ENCODE measurements around the gene RWDD2A.
A peak's percentile ranks its signal among the peaks of the same experiment; 100 is the strongest.
"Not testable (repeated sequence)": the region's sequence is repeated elsewhere in the genome, so short reads cannot be mapped to it uniquely, and the experiment has no call there.

The RWDD2A gene

DNA sequence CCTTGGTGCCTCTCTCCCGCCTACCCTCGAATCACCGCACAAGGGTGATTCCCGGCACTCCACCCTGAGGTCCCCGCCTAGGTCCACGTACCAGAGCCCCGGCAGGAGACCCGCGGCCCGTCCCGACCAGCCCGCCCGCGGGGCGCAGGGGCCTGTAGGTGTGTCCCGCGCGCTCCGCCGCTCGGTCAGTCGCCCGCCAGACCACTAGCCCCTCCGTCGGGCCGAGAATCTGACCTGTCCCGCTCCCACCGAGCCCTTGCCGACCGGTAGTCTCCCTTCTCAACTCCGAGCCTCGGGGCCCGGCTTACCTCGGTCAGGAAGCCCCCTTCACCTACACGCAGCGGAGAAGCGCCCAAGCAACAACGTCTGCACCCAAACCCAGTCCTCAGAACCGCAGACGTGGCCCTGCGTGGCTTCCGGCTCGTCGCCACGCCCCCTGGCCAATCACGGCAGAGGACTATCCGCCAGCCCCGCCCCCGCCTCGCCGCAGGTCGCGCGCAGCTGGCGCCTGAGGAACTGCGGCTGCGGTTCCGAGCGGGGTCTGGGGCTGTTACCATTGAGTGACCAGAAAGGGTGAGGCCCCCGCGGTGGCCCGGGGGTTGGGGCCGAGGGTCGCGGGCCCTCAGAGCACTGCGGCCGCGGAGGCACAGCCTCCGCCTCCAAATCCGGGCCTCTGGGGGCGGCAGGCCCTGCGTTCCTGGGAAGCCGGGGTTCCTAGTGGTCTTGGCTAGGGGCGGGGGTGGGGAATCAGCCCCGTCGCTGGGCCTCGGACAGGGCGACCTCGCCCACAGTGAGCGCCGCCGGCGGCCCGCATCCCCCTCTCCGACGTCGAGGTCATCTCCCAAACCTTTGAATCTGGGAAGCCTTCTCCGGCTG, at the start of gene RWDD2A, which contains the start of gene PGM3:
Gene RWDD2A (plus strand): TSS at position 487 of the 876 bp plus-strand sequence. CDS start 1,095 bp downstream, outside the sequence.
Gene PGM3 (minus strand): TSS at position 395 of the 876 bp plus-strand sequence. CDS start 2,253 bp downstream, outside the sequence.
- in situ Hi-C loops (cut with HindIII; ENCODE audit: low pct_ligation_motif_present, low pct_unique_long_range_greater_than_20kb, low sequenced_read_pairs): no loop called here
- peak; percentile 84 for DNase-seq

DNA sequence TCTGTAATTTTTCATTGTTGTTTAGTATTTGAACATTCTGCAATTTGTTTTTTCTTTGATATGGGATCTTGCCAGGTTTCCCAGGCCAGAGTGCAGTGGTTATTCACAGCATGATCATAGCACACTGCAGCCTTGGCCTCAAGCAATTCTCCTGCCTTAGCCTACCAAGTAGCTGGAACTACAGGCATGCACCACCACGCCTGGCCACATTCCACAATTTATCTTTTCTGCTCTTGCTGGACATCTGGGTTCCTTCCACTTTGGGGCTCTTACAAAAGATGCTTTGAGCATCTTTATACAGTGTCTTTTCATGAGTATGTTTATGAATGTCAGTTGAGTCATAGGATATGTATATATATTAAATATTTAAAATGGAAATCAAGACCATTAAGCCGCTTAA, 42.0 kb upstream of the RWDD2A start:
- DNase-seq: no peak
- in situ Hi-C loops (cut with HindIII; ENCODE audit: low pct_ligation_motif_present, low pct_unique_long_range_greater_than_20kb, low sequenced_read_pairs): no loop called here

DNA sequence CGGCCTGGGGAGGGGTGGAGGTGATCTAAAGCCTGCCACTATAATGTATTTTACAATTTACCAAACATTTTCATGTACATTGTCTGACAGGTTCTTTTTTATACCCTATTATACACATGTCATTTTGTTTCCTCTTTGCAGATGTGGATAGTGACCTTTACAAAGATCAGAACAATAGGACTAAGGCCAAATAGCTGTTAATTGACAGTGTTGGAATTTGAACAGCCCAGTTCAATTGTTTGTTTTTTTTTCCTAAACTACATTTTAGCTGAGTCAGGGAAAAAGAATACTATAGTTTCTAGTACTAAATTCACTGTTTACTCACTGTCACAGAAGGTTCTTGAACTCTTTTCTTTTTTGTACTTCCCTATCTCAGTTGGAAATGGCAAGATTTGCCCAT, 40.2 kb upstream of the RWDD2A start:
- no peak for DNase-seq
- in situ Hi-C loops (cut with HindIII; ENCODE audit: low pct_ligation_motif_present, low pct_unique_long_range_greater_than_20kb, low sequenced_read_pairs): no loop called here

GRCh38 chr6:83153883-83154521, 39.2 kb upstream of the RWDD2A start:
- in situ Hi-C loops (cut with HindIII; ENCODE audit: low pct_ligation_motif_present, low pct_unique_long_range_greater_than_20kb, low sequenced_read_pairs): no loop called here
- DNase-seq: no peak

DNA sequence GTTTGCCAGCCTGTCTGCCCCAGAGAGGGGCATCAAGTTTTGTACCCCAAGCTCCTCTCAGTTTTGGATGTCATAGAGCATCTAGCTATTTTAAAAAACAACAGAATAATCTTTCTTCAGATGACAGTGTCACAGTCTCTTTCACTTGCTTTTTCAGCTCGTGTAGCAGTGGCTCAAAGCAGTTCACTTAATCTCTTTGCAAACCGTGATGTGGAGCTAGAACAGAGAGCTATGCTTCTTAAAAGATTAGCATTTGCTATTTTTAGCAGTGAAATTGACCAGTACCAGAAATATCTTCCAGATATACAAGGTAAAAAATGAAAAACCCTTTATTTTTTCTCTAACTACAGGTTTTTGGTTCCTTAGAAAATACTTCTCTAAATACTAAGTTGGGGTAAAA, 37.4 kb upstream of the RWDD2A start:
- in situ Hi-C loops (cut with HindIII; ENCODE audit: low pct_ligation_motif_present, low pct_unique_long_range_greater_than_20kb, low sequenced_read_pairs): no loop called here
- no peak for DNase-seq

DNA sequence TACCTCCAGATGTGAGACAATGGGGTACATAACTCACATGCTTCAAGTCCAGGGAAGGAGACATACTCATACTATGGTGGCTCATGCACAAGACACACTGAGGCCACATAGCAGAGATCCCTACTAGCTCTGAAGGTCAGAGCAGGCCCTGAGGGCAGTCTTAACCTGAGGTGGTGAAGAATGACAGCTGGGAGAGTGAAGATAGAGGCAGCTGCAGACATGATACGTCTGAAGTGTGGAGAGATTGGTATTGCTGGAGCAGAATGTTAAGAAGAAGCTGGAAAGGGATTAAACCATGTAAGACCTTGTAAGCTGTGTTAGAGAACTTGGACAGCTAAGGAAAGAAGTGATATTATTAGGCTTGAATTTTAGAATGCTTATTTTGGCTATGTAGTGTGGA, 33.0 kb upstream of the RWDD2A start:
- in situ Hi-C loops (cut with HindIII; ENCODE audit: low pct_ligation_motif_present, low pct_unique_long_range_greater_than_20kb, low sequenced_read_pairs): no loop called here
- no peak for DNase-seq

GRCh38 chr6:83167726-83168278, 25.4 kb upstream of the RWDD2A start:
- no peak for DNase-seq
- in situ Hi-C loops (cut with HindIII; ENCODE audit: low pct_ligation_motif_present, low pct_unique_long_range_greater_than_20kb, low sequenced_read_pairs): no loop called here

DNA sequence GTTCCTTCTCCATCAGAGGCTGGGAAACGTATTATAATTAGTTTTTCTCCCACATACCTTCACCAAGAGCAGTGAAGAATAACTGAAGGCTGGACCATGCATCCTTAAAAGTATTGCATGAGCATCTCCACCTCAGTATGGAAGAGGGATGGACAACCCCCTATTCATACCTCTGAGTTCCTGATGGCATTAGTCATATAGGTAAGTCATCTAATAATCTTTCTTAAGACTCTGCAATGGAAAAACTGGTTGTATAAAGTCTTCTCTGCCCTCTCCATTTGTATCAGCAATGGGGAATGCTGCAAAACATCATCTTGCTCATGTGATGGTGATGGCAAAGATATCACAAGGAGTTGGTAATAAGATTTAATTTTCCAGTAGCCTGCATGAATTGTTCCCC, 24.6 kb upstream of the RWDD2A start:
- in situ Hi-C loops (cut with HindIII; ENCODE audit: low pct_ligation_motif_present, low pct_unique_long_range_greater_than_20kb, low sequenced_read_pairs): no loop called here
- no peak for DNase-seq

DNA sequence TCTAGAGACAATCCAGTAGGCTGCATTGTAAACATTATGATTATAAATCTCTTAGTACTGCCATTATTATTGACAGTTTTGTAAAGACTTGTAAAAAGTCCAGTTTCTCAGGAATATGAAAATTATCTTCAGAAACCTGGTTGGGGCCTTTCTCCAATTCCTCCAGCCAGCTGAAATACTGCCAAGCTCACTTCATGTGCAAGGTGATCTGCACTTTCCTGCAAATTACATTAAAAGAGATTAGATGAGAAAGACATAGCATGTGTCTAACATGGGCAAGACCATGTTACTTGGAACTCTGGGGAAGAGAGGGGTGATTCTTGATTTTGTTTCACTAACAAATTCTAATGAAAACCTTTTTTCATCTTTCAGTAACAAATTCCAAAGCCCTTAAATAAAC, 24.1 kb upstream of the RWDD2A start:
- in situ Hi-C loops (cut with HindIII; ENCODE audit: low pct_ligation_motif_present, low pct_unique_long_range_greater_than_20kb, low sequenced_read_pairs): no loop called here

DNA sequence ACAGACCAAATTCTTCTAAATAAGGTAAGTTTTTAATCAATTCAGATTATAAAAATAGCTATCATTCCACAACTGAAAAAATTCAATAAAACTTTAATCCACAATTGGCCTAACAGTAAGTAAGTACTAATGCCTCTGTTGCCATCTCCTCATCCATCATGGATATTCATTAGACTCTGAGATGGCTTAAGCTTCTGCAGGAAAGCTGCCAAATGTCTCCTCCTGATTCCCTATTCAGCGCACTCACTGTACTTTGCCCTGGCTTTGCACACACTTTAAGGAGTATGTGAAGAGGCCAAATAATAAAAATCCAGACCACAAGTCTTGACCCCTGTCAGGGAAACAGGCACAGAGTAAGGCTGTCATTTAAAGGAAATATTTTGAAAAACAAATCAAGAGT, 23.6 kb upstream of the RWDD2A start:
- in situ Hi-C loops (cut with HindIII; ENCODE audit: low pct_ligation_motif_present, low pct_unique_long_range_greater_than_20kb, low sequenced_read_pairs): no loop called here
- no peak for DNase-seq

More for the DNA sequence above, 24.1 kb upstream of the RWDD2A start:
- DNase-seq: no peak

DNA sequence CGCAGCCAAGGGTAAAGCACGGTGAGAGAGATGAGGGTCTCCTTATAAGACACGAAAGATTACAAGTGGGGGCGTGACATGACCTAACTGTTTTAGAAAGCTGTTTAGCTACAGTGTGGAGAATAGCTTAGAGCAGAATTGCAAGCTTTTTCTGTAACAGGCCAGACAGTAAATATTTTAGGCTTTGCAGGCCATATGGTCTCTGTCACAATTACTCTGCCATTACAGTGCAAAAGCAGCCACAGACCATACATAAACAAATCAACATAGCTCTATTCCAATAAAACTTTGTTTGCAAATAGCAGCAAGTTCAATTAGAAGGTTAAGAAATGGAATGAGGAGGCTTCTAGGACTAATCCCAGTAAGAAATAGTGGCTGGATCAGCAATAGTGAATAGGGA, 16.9 kb upstream of the RWDD2A start:
- no peak for DNase-seq
- in situ Hi-C loops (cut with HindIII; ENCODE audit: low pct_ligation_motif_present, low pct_unique_long_range_greater_than_20kb, low sequenced_read_pairs): no loop called here

- no peak for DNase-seq
- in situ Hi-C loops (cut with HindIII; ENCODE audit: low pct_ligation_motif_present, low pct_unique_long_range_greater_than_20kb, low sequenced_read_pairs): no loop called here
These were observed 12.7 kb upstream of the RWDD2A start for GRCh38 chr6:83180426-83180950.

GRCh38 chr6:83182114-83182513, 11.0 kb upstream of the RWDD2A start:
- in situ Hi-C loops (cut with HindIII; ENCODE audit: low pct_ligation_motif_present, low pct_unique_long_range_greater_than_20kb, low sequenced_read_pairs): no loop called here
- no peak for DNase-seq

DNA sequence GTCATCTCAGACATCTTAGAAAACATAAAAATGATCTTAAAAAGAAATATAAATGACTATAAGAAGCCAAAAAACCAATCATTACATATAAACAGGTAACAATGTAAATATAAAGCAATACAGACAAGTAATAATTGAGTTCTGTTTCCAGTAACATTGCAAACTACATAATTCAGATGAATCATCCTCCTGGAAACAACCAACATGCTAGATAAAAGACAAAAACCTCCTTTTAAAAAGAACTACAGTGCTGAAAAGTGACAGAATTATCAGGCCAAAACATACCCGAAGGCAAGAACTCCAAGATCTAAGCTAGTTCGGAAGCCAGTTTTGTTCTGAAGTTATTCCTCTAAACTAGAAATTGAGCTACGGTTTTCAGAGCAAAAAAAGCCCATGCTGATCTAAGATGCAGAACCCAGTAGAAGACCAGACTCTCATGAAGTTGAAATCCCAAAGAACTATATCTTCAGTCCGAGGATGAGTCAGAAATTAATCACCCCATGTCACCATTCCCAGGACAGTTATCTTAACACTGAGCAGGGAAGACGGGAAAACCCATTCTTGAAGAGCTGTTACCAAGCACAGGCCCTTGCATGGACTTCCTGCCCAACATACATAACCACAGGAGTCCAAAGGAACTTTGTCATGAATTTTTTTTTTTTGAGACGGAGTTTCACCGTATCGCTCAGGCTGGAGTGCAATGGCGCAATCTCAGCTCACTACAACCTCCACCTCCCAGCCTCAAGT, 9.9 kb upstream of the RWDD2A start:
- in situ Hi-C loops (cut with HindIII; ENCODE audit: low pct_ligation_motif_present, low pct_unique_long_range_greater_than_20kb, low sequenced_read_pairs): no loop called here
- DNase-seq: peak; percentile 61

DNA sequence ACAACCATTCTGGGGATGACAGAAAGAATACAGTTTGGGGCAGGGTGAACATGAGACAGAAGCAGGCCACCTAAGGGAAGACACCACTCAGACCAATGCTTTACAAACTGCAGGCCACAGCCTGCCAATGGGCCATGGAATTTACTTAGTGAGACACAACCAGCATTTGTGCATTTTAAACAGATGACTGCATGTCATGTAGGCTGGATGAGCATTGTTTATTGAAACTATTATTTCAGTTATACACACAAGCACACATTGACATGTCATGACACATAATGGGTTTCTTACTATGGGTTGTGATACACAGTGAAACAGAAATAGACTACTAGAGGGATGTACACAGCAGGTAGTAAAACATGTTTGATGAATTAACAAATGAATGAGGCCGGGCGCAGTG, 8.1 kb upstream of the RWDD2A start:
- no peak for DNase-seq
- in situ Hi-C loops (cut with HindIII; ENCODE audit: low pct_ligation_motif_present, low pct_unique_long_range_greater_than_20kb, low sequenced_read_pairs): no loop called here

DNA sequence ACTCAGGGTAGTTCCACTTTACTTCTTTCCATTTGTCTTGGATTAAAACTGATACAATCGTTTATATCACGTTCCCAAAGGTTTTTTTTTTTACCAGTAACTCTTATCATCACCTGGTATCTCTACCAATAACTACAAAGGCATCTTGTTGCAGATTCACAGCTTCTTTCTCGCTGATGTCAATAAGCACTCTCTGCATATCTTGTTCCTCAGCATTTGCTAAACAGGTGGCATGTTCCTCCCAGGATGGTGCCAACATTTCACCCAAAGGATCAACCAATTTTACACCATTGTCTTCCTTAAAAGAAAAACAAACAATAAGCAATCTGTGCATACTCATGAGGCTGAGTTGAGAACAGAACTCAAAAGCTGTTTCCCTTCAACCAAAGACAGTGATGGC, 4.7 kb upstream of the RWDD2A start:
- in situ Hi-C loops (cut with HindIII; ENCODE audit: low pct_ligation_motif_present, low pct_unique_long_range_greater_than_20kb, low sequenced_read_pairs): no loop called here
- DNase-seq: no peak

DNA sequence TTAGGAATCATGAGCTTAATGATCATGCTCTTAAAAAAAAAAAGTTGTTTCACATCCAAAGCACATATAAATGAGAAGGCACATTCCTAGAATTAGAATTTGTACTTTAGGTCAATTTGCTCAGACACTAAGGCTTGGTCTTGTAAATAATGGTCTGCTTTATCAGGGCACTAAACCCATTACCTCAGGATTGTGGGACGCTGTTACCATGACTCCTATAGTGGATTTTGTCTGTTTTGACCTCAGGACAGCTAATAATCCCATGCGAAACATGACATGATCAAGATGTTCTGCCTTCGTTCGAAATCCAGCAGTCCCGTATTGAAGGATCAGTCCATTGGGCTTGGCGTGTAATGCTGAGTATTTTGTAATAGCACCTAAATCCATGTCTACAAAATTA, 2.5 kb upstream of the RWDD2A start:
- DNase-seq: no peak
- in situ Hi-C loops (cut with HindIII; ENCODE audit: low pct_ligation_motif_present, low pct_unique_long_range_greater_than_20kb, low sequenced_read_pairs): no loop called here

DNA sequence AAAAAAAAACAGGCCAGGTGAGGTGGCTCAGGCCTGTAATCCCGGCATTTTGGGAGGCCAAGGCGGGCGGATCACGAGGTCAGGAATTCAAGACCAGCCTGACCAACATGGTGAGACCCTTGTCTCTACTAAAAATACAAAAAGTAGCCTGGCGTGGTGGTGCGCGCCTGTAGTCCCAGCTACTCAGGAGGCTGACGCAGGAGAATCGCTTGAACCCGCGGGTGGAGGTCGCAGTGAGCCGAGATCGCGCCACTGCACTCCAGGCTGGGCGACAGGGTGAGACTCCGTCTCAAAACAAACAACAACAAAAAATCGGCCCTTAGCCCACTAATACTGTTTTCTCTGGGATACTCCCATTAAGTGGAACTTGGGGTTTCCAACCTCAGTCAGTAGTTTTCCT, 1.2 kb upstream of the RWDD2A start:
- in situ Hi-C loops (cut with HindIII; ENCODE audit: low pct_ligation_motif_present, low pct_unique_long_range_greater_than_20kb, low sequenced_read_pairs); DNase-seq: not testable (repeated sequence)

DNA sequence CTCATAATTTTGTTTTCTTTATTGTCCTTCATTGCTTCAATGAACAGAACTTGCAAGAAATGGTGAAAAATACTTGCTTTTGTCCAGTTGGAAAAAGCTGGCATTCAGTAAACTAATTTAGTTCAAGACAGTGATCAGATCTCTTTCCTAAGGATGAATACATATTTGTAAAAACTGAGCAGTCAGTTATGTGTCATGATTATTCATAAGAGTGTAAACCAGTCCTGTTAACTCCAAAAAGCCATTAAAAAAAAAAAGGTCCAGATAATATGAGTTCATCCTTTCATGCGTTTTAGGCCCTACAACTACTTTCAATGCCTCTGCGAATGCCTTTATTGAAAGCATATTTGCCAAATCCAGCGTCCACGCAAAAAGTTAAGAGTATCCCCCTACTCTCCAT, 701 bp upstream of the RWDD2A start:
- in situ Hi-C loops (cut with HindIII; ENCODE audit: low pct_ligation_motif_present, low pct_unique_long_range_greater_than_20kb, low sequenced_read_pairs): no loop called here
- no peak for DNase-seq
